Activated CD8-positive, alpha-beta memory T cell treated with anti-CD3 and anti-CD28 coated beads for 36 hours (primary cell): ENCODE data around the gene INPP5B. TPM values are rescaled to one million over a fixed set of nuclear protein-coding genes. Genes with fewer than 3 reads are reported as not detected.
"Not testable (repeated sequence)": the region's sequence is repeated elsewhere in the genome, so short reads cannot be mapped to it uniquely, and the experiment has no call there.

Experiments used
- CTCF ChIA-PET: fragments of 350-600 bp; sonication (Branson Sonifier 250); formaldehyde crosslinking; loops from one replicate; lab custom pipeline; 2021; ENCODE audit warnings: antibody characterized with exemption; lab: Charles Lee
- POLR2A ChIA-PET: fragments of 350-600 bp; sonication (Branson Sonifier 250); formaldehyde crosslinking; loops from one replicate; lab custom pipeline; 2021; ENCODE audit warnings: antibody characterized with exemption; lab: Charles Lee
- total RNA-seq, 2 experiments: library from RNA; stranded (reverse); gene quantifications; one replicate each; pipeline ENCODE4 v1.2.3, GENCODE V29; 2021

The INPP5B gene
- total RNA-seq, result 10 to 100 TPM; 26.0 to 27.6 TPM

DNA sequence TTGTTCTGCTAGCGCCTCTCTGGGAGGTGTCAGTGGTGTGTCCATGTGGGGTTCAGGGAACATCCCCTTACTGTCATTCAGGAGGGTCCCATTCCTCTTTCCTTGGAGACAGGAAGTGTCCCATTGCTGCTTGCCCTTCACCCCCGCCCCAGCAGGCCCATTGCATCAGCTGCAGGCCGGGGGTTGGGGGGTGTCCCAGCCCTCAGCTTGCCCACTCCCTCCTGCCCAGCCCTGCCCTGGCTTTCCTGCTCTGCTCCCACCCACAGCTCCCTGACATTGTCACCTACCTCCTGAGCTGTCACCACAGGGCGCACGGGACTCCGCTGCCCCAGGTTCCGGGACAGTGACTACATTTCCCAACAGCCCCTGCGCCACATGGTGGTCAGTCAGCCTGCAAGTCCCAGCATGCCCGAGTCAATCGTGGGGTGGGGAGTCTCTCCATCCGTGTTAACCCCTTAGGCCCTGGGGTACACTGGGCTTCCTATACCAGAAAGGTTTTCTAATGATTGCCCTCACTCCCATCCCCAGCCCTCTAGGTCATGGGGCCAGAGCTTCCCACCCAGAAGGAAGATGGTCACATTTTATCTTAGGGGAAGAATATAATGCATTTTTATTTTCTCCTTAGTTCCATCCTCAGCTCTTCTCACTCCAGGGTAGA lies at the start of gene INPP5B:
INPP5B (minus strand) TSS at position 351 of the 658 bp plus-strand sequence. CDS start 745 bp downstream, outside the sequence.
- CTCF ChIA-PET, result no interaction called here
- POLR2A ChIA-PET, result interaction anchor here (1.1 to 1.2 kb wide), 2 partner anchors 15 to 24 kb away, joined by 3 read pairs; no protein-coding TSS in a partner anchor

DNA sequence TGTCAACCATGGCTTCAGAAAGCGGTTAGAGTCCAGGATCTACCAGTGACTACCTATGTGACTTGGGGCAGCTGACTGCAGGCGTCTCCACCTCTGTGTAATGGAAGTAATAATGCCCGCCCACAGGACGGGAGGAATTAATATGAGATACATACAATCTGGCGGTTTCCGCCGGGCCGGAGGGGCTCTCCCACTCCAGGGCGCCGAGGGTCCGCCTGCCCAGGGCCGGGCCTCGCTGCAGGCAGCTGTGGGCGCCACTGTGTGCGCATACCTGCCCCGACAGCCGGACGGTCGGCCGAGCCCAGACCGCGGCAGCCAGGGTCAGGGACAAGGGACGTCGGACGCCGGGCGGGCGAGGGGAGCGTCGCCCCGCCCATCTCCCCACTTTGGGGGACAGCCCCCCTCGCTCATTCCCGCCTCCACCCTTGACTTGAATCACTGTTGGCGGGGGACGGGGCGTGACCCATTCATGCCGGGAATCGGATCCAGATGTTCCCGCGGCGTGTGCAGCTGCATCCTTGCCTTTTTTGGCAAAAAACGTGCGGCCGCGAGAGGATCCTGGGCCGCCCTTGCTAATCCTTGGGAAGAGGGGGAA lies 49.0 kb upstream of the INPP5B start:
- CTCF ChIA-PET, result no interaction called here
- POLR2A ChIA-PET, result no interaction called here

DNA sequence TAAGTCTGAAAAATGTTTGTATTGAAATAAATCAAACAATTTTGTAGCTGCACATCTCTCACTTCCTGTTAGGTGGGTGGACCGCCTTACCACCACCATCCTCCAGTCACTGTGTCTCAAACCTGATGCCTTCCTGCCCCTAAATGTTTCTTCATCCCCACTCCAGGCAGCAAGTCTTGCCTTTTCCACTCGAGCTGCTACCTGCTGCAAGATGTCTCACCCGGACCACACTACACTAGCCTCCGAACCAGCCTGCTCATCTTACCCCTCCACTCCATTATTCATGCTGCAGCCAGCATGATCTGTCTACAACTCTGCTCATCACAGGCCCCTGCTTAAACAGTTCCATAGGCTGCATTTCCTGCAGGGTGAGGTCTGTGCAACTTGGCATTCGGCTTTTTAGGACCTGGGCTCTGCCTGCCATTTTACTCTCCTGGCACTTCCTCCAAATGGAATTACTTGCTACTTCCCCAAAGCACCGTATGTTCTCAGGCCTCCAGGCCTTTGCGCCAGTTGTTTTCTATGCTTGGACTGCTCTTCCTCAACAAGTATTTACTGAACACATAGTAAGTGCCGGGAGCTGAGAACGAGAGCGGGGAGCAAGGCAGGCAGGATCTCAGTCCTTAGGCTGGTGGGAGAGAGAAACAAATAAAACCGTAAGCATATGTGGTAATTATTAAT lies 48.2 kb upstream of the INPP5B start:
- ChIA-PET CTCF (interaction anchor here (0.7 to 2.0 kb wide), 2 partner anchors 8 to 17 kb away, joined by 3 to 6 read pairs; partner anchors contain the start of gene UTP11), POLR2A (interaction anchor here (0.7 to 1.1 kb wide), 2 partner anchors 9 to 31 kb away, joined by 3 read pairs; no protein-coding TSS in a partner anchor)

DNA sequence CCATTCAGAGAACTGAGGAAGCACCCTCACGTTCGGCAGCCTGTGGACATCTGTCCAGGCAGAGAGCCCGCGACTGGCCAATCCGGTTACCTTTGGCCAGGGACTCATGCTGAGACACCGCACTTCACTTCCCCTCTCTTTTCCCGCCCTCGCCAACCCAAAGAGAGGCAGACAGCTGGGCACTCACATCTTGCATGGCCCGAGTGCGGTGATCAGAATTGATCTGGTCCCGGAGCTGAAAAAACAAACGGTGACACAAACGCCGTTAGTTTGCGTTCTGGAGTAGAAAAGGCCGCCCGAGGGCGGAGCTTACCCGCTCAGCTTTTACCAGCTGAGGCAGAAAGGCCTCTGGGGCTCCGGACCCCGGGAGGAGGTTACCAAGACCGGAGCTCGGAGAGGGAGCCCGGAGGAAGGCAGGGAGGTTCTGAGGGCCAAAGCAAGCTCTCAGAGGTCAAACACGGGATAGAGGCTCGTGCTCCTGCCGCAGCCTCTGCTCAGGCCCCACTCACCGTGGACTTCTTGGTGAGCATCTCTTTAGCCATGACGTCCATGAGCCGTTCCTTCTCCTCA lies 42.6 kb upstream of the INPP5B start:
- ChIA-PET POLR2A (interaction anchor here (0.5 to 1.6 kb wide), 6 partner anchors 14 to 129 kb away, joined by 3 to 8 read pairs (median 4); partner anchors contain the start of gene UTP11), CTCF (interaction anchor here (0.9 to 3.1 kb wide), 9 partner anchors 11 to 129 kb away, joined by 3 to 16 read pairs (median 5); partner anchors contain the start of gene MTF1)

DNA sequence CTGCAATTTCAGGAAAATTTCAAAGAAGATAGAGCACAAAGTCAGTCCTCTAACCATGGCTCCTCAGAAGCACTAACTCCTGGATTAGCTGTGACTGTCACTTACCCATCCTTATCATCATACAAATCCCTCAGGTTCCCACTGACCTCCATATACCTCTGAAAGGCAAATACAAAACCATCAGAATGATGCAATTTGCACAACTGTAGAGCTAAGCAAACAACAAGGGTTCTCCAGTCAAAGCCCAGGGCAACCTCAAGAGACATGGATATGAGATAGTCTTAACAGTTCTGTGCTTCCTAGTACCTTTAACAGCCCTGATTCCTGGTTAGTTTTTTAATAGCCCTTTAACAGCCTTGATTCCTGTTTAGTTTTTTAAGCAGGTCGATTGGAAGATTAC lies 40.8 kb upstream of the INPP5B start:
- POLR2A ChIA-PET, result no interaction called here
- CTCF ChIA-PET, result interaction anchor here (0.7 kb wide), 1 partner anchor 49 kb away, joined by 4 read pairs; no protein-coding TSS in a partner anchor

DNA sequence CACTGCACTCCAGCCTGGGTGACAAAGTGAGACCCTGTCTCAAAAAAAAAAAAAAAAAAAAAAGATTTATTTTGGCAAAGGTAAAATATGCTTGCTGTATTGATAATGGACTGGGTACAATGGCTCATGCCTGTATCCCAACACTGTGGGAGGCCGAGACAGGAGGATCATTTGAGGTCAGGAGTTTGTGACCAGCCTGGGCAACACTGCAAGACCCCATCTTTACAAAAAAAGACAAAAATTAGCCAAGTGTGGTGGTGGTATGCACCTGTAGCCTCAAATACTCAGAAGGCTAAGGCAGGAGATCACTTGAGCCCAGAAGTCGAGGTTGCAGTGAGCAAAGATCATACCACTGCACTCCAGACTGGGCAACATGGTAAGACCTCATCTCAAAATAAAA lies 36.7 kb upstream of the INPP5B start:
- POLR2A ChIA-PET, result no interaction called here

DNA sequence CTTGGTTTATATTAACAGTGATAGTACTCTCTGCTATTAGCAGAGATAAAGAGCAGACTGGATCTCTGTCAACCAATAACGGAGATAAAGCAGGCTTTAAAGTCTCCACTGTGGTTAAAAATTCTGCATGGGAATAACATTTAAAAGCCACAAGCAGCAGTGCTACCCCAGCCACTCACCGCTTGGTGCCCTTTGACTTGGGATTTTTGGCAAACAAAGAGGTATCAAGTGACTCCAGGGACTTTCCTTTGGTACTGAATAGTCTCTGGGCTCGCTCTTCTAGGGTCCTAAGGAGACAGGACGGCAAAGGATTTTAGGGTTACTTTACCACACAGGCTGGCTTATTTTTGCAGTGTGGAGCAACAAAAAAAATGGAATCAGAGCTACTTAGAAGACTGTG lies 31.7 kb upstream of the INPP5B start:
- ChIA-PET POLR2A (no interaction called here), CTCF (no interaction called here)

More for the DNA sequence above, 36.7 kb upstream of the INPP5B start:
- CTCF ChIA-PET, result no interaction called here

DNA sequence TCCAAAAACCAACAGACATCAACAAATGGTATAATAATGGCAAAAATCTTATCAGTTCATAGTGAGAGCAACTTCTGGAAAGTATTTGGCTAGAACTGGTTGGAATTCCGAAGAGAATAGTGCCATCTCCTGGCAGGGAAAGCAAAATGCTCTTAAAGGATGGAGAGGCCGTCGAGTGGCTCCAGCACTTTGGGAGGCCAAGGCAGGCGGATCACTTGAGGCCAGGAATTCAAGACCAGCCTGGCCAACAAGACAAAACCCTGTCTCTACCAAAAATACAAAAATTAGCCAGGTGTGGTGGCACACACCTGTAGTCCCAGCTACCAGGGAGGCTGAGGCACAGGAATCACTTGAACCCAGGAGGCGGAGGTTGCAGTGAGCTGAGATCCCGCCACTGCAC lies 28.2 kb upstream of the INPP5B start:
- CTCF ChIA-PET, result interaction anchor here (1.4 kb wide), 1 partner anchor 14 kb away, joined by 3 read pairs; the partner anchor contains the start of gene SF3A3
- POLR2A ChIA-PET, result interaction anchor here (0.5 kb wide), 1 partner anchor 1578 kb away, joined by 3 read pairs; no protein-coding TSS in a partner anchor

DNA sequence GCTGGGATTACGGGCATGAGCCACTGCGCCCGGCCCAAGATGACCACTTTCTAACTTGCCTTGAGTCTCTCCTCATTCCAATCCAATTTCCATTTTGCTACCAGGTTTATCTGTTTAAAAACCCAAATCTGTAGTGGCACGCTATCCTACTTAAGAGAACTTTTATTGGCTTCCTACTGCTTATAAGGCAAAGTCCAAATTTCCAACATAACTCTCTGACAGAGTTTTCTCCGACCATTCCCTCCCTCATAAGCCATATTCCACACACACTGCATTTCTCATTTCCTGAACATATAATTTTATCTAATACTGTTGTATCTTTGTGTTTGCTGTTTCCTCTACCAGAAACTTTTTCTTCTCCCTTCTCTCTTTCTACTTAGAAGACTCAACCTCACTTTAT lies 27.7 kb upstream of the INPP5B start:
- CTCF ChIA-PET, result no interaction called here
- POLR2A ChIA-PET, result interaction anchor here (0.6 kb wide), 1 partner anchor 882 kb away, joined by 4 read pairs; no protein-coding TSS in a partner anchor

DNA sequence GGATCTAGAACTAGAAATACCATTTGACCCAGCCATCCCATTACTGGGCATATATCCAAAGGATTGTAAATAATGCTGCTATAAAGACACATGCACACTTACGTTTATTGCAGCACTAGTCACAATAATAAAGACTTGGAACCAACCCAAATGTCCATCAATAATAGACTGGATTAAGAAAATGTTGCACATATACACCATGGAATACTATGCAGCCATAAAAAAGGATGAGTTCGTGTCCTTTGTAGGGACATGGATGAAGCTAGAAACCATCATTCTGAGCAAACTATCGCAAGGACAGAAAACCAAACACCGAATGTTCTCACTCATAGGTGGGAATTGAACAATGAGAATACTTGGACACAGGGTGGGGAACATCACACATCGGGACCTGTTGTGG lies 26.8 kb upstream of the INPP5B start:
- CTCF ChIA-PET, result interaction anchor here (0.6 kb wide), 1 partner anchor 81 kb away, joined by 3 read pairs; no protein-coding TSS in a partner anchor
- POLR2A ChIA-PET, result not testable (repeated sequence)

DNA sequence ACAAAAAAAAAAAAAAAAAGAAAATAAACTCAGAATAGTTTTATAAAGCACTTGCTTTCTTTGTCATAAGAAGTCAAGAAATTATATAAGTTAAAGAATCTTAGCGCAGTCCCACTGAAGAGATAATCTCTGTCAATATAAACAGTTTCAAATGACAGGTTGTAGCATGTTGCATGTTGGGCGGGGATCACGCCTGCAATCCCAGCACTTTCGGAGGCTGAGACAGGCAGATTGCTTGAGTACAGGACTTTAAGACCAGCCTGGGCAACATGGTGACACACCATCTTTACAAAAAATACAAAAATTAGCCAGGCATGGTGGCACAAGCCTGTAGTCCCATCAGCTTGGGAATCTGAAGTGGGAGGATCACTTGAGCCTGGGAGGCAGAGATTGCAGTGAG lies 18.4 kb upstream of the INPP5B start:
- POLR2A ChIA-PET, result interaction anchor here (0.5 kb wide), 1 partner anchor 8 kb away, joined by 5 read pairs; no protein-coding TSS in a partner anchor

DNA sequence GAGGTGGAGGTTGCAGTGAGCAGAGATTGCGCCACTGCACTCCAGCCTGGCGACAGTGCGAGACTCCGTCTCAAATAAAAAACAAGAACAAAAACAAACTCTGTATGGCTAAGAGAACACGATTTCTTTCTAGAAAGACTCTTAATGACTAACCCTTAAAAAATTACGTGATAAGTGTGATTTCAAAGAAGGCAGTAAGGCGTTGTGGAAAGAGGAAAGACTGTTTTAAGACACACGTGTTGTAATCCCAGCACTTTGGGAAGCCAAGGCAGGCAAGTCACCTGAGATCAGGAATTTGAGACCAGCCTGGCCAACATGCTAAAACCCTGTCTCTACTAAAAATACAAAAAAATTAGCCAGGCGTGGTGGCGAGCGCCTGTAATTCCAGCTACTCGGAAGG lies 17.3 kb upstream of the INPP5B start:
- POLR2A ChIA-PET, result interaction anchor here (0.6 kb wide), 1 partner anchor 26 kb away, joined by 8 read pairs; the partner anchor contains the start of gene SF3A3
- CTCF ChIA-PET, result interaction anchor here (1.6 kb wide), 1 partner anchor 26 kb away, joined by 3 read pairs; no protein-coding TSS in a partner anchor

More for the DNA sequence above, 18.4 kb upstream of the INPP5B start:
- CTCF ChIA-PET, result no interaction called here

DNA sequence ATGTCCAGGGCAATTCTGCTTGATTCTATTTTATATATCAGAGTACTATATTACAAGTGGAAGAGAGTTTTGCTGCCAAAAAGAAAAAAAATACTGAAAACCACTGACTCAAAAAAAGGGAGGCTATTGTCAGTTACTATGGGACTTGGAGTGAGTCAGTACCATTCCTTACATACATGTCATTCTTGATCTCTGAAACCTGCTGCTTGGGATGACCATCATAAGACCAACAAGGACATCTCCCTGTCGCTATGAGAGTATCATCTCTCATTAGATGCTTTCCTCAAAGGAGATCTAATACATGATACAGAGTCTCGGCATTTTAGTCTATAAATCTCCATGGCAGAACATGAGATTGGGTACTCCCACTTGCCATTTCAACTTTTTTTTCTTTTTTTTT lies 11.8 kb upstream of the INPP5B start:
- ChIA-PET CTCF (no interaction called here), POLR2A (interaction anchor here (1.4 kb wide), 1 partner anchor 10 kb away, joined by 4 read pairs; no protein-coding TSS in a partner anchor)

DNA sequence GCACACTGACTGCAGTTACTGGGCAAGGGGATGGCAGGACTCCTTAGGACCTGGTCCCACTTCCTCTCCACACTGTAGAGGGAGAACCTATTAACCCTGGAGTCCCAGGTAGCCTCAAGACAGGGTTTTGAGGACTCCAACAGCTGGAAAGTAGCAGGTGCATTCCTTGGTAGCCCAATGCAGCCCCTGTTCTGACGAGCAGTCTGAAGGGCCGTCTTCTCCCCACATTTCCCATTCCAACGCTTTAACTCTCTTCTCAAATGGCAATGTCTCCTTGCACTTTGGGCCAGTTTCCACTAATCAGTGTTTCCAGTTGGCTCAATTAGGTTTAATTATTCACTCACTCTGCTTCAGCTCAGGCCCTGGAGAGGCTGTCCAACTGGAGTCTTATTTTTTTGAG lies 8.8 kb upstream of the INPP5B start:
- ChIA-PET CTCF (no interaction called here), POLR2A (no interaction called here)

DNA sequence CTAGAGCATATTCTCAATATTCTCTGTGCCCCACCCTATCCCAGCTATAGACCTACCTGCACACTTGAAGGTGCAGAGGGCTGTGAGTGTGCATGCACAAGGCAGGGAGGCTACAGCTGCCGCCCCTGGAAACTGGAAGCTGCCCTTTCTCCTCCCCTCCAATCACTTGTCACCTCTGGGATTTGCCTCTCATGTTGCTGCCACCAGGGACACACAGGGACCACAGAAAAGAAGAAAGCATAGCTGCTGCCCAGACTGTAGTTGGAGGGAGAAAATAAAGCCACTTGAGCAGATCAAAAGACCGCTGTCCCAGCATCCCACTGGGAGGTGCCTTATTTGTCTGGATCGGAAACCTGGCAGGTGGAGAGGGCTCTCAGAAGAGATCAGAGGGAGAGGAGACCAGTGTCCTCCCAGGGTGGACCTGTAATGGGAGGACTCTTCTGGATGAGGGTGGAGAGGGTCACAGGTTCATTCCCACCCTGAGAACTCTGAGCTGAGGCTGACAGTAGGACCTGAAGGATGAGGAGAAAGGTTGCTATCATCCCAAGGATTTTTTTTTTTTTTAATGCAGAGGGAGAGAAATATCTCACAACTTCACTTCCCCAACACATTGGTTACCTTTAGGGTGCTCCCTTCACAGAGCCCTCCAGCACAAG lies 7.6 kb upstream of the INPP5B start:
- ChIA-PET POLR2A (no interaction called here), CTCF (no interaction called here)

DNA sequence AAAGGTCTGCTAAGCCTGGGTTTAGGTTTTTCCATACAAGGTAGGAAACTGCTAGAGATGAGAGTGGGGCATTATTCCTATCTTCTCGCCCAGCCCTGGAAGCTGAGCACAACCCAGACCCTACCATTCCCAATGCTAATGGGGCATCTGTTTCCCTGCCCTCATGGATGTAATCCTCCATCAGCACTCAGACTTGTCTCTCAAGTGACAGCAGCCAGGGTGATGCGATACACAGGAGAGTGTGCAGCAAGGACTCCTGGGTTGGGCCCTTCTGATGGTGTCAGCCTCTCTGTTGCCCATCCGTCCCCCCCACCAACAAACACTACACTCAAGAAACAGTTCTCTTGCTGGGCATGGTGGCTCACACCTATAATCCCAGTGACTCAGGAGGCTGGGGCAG lies 5.9 kb upstream of the INPP5B start:
- CTCF ChIA-PET, result no interaction called here
- POLR2A ChIA-PET, result no interaction called here

DNA sequence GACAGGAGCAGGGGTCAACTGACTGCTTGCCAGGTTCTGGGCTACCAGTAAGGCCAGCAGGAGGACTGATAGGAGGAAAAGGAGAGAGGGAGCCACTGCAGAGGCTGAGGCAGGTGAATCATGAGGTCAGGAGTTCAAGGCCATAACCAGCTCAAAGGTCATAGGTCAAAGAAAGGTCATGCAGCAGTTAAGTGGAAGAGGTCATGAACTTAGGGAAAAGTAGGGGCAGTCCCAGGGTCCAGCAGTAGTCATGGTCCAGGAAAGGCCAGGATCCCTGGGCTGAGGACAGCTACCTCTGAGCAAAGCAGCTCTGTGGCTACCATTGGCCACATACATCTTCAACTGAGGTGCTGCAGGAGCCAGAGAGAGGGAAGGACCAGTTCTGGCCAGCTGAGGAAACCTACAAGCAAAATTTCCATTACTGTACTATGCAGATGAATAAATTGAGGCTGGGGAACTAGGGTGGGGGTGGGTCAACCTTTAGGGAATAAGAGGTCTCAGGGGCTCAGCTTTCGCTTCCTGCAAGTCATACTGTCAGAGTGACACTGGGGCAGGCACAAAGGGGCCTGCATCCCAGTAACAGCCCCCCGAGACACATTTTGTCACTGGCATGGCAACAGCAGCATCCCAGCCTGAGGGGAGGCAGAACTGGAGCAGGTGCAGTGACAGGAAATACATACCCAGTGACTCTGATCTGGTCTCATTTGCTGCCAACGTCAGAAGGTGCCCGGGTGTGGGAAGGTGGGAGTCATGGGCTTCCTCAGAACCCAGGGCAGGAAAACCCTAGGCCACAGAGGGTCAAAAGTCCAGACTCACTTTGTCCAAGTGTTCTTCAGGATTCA lies 5.2 kb upstream of the INPP5B start:
- CTCF ChIA-PET, result no interaction called here

More for the DNA sequence above, 5.2 kb upstream of the INPP5B start:
- POLR2A ChIA-PET, result interaction anchor here (0.5 kb wide), 1 partner anchor 11 kb away, joined by 6 read pairs; no protein-coding TSS in a partner anchor
